HEK293 (cell line): Measurements from ENCODE around the gene ACSL4.

Source experiments
- CTCF ChIA-PET: fragments of 350-600 bp; formaldehyde crosslinking; extraction: SDS; loops from one replicate; lab custom pipeline; 2021; ENCODE audit warnings: antibody characterized with exemption; lab: Yijun Ruan, JAX
- POLR2A ChIA-PET: fragments of 300-600 bp; formaldehyde crosslinking; extraction: SDS; loops from one replicate; lab custom pipeline; 2020; ENCODE audit warnings: antibody characterized with exemption, inconsistent platforms; lab: Yijun Ruan, JAX
- H3K27ac ChIP-seq: fragments of 200-500 bp; sonication (Bioruptor generic); 2 replicates; pipeline ENCODE4 v1.5.1; 2014; ENCODE audit warnings: low read depth, low read length, control low read depth, inconsistent platforms; ENCODE audit errors: extremely low read depth
- H3K36me3 ChIP-seq, 2 experiments: fragments of 200-500 bp in 1 of 2; sonication (Bioruptor generic) in 1 of 2; 1 replicate in 1 of 2; 2 replicates in 1 of 2; pipeline ENCODE4 v1.5.1; 2014 to 2017; ENCODE audit warnings: inconsistent platforms in 2 of 2, low read length in 2 of 2; ENCODE audit not compliant: control insufficient read depth in 2 of 2, insufficient read depth in 1 of 2
- H3K4me1 ChIP-seq: fragments of 200-500 bp; sonication (Bioruptor generic); 2 replicates; pipeline ENCODE4 v1.5.1; 2014; ENCODE audit warnings: mild to moderate bottlenecking, low read length, inconsistent platforms; ENCODE audit not compliant: control insufficient read depth, insufficient read depth
- H3K4me3 ChIP-seq: 2 replicates; pipeline ENCODE4 v1.5.1; 2011; ENCODE audit warnings: low read depth, mild to moderate bottlenecking, control low read depth, low read length, moderate library complexity
- H3K9me3 ChIP-seq: fragments of 200-500 bp; sonication (Bioruptor generic); 2 replicates; pipeline ENCODE4 v1.5.1; 2014; ENCODE audit warnings: low read depth, low read length, inconsistent platforms; ENCODE audit not compliant: control insufficient read depth, insufficient read depth
- KLF16 ChIP-seq: fragments of 450-650 bp; formaldehyde crosslinking; IDR thresholded peaks from 2 replicates; pipeline ENCODE4 v1.5.1; 2017; ENCODE audit warnings: missing biosample characterization, missing genetic modification characterization
- MYNN ChIP-seq: fragments of 450-650 bp; formaldehyde crosslinking; IDR thresholded peaks from 2 replicates; pipeline ENCODE4 v1.5.1; 2016; ENCODE audit warnings: missing biosample characterization, missing genetic modification characterization, borderline replicate concordance
- MZF1 ChIP-seq: fragments of 450-650 bp; formaldehyde crosslinking; IDR thresholded peaks from 2 replicates; pipeline ENCODE4 v1.5.1; 2017; ENCODE audit warnings: missing biosample characterization, missing genetic modification characterization, borderline replicate concordance
- OSR2 ChIP-seq: fragments of 450-650 bp; formaldehyde crosslinking; IDR thresholded peaks from 2 replicates; pipeline ENCODE4 v1.5.1; 2016; ENCODE audit warnings: missing biosample characterization, missing genetic modification characterization
- SP7 ChIP-seq: fragments of 450-650 bp; formaldehyde crosslinking; IDR thresholded peaks from 2 replicates; pipeline ENCODE4 v1.5.1; 2016; ENCODE audit warnings: missing biosample characterization, missing genetic modification characterization
- ZBTB1 ChIP-seq: fragments of 450-650 bp; formaldehyde crosslinking; IDR thresholded peaks from 2 replicates; pipeline ENCODE4 v1.5.1; 2016; ENCODE audit warnings: missing biosample characterization, missing genetic modification characterization
- ZEB2 ChIP-seq: fragments of 450-650 bp; formaldehyde crosslinking; IDR thresholded peaks from 2 replicates; pipeline ENCODE4 v1.5.1; 2016; ENCODE audit warnings: missing biosample characterization, missing genetic modification characterization
- ZNF175 ChIP-seq: fragments of 450-650 bp; formaldehyde crosslinking; IDR thresholded peaks from 2 replicates; pipeline ENCODE4 v1.5.1; 2016; ENCODE audit warnings: missing biosample characterization, missing genetic modification characterization
- ZNF19 ChIP-seq: fragments of 450-650 bp; formaldehyde crosslinking; IDR thresholded peaks from 2 replicates; pipeline ENCODE4; 2016; ENCODE audit warnings: missing biosample characterization, missing genetic modification characterization, low read depth
- ZNF202 ChIP-seq: fragments of 450-650 bp; formaldehyde crosslinking; IDR thresholded peaks from 2 replicates; pipeline ENCODE4 v1.5.1; 2016; ENCODE audit warnings: missing biosample characterization, missing genetic modification characterization, borderline replicate concordance
- ZNF366 ChIP-seq: fragments of 450-650 bp; formaldehyde crosslinking; conservative IDR thresholded peaks from 2 replicates; pipeline ENCODE4 v1.5.1; 2016; ENCODE audit warnings: missing biosample characterization, missing genetic modification characterization
- ZNF530 ChIP-seq: fragments of 450-650 bp; formaldehyde crosslinking; IDR thresholded peaks from 2 replicates; pipeline ENCODE4 v1.5.1; 2016; ENCODE audit warnings: low read depth, missing biosample characterization, missing genetic modification characterization
- ZNF544 ChIP-seq: fragments of 450-650 bp; formaldehyde crosslinking; IDR thresholded peaks from 2 replicates; pipeline ENCODE4 v1.5.0; 2017; ENCODE audit warnings: missing biosample characterization, missing genetic modification characterization
- ZNF658 ChIP-seq: fragments of 450-650 bp; formaldehyde crosslinking; IDR thresholded peaks from 2 replicates; pipeline ENCODE4; 2016; ENCODE audit warnings: missing biosample characterization, missing genetic modification characterization
- ZNF664 ChIP-seq: fragments of 450-650 bp; formaldehyde crosslinking; IDR thresholded peaks from 2 replicates; pipeline ENCODE4 v1.5.1; 2016; ENCODE audit warnings: missing biosample characterization, missing genetic modification characterization
- ZNF670 ChIP-seq: fragments of 450-650 bp; formaldehyde crosslinking; IDR thresholded peaks from 2 replicates; pipeline ENCODE4 v1.5.1; 2016; ENCODE audit warnings: missing biosample characterization, missing genetic modification characterization, low read depth
- TF ChIP-seq, protein P1 (sequence below): fragments of 450-650 bp; formaldehyde crosslinking; IDR thresholded peaks from 2 replicates; pipeline ENCODE4 v1.5.1; 2017; ENCODE audit warnings: missing biosample characterization, mild to moderate bottlenecking, missing genetic modification characterization, moderate library complexity
- TF ChIP-seq, protein P2 (sequence below): fragments of 450-650 bp; formaldehyde crosslinking; IDR thresholded peaks from 2 replicates; pipeline ENCODE4 v1.5.1; 2016; ENCODE audit warnings: missing biosample characterization, missing genetic modification characterization
- TF ChIP-seq, protein P3 (sequence below): fragments of 450-650 bp; formaldehyde crosslinking; IDR thresholded peaks from 2 replicates; pipeline ENCODE4 v1.5.1; 2016; ENCODE audit warnings: missing biosample characterization, missing genetic modification characterization
- TF ChIP-seq, protein P4 (sequence below): fragments of 450-650 bp; formaldehyde crosslinking; IDR thresholded peaks from 2 replicates; pipeline ENCODE4 v1.5.1; 2016; ENCODE audit warnings: missing biosample characterization, missing genetic modification characterization, borderline replicate concordance
- TF ChIP-seq, protein P5 (sequence below): sonication (generic); formaldehyde crosslinking; IDR thresholded peaks from 2 replicates; pipeline ENCODE4 v1.8.1; 2022; ENCODE audit warnings: mild to moderate bottlenecking, moderate library complexity, missing genetic modification reagents
- TF ChIP-seq, protein P6 (sequence below): fragments of 450-650 bp; formaldehyde crosslinking; IDR thresholded peaks from 2 replicates; pipeline ENCODE4 v1.5.1; 2016; ENCODE audit warnings: missing biosample characterization, missing genetic modification characterization

The ACSL4 gene

DNA sequence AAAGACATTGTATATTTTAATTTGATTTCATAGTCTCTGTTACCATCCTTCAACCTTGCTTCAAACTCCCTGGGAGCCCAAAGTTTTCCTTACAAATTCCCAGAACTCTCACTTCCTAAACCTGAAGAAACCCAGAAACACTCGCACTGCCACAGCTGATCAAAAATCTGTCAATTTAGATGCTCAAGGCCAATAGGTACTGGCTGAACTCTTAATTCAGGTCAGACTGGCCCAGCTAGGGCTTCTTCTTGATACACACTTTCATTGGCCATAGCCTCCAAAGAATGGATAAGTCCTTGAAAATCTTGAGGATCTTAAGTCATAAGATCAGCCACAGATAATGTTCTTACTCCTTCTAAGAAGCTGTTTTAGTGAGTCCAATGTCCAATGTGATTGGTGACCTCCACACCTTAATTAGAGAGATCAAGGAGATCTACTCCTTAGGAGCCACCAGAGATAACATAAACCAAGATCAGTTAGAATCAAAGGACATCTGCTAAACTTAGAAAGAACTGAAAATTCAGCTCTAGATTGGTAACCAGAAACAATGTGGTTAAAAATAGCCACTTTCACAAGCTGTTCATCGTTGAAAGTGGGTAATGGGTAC lies 51.5 kb downstream of the ACSL4 start (continued):
- TF ChIP-seq ZNF670 (tag by site-specific recombination): no peak
- no peak for TF ChIP-seq ZNF202

DNA sequence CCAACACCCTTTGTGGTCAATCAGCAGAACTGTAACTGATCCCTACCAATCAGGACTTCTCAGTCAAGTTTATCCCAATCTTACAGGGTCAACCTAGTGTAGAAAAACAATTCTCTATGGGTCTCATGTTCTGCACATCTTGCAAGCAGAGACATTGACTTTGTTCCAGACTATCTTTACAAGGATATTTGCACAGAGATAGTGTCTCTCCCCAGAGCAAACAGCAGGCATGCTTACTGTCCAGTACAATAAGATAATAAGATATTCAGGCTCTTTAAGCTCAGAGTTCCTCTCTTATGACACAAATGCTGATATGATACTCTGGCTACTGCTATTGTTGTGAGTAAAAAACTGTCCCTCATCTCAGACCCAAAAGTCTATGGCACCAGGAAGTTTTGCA lies 53.2 kb downstream of the ACSL4 start:
- Histone ChIP-seq H3K36me3 (peaks cover 16 to 29% of the 10 kb centered on the region in 2 experiments), H3K27ac (no peak overlapping the region), H3K9me3 (no peaks in the 10 kb centered on the region), H3K4me3 (no peak overlapping the region), H3K4me1 (no peaks in the 10 kb centered on the region)
- POLR2A ChIA-PET: no interaction called here
- TF ChIP-seq, protein P1, sequence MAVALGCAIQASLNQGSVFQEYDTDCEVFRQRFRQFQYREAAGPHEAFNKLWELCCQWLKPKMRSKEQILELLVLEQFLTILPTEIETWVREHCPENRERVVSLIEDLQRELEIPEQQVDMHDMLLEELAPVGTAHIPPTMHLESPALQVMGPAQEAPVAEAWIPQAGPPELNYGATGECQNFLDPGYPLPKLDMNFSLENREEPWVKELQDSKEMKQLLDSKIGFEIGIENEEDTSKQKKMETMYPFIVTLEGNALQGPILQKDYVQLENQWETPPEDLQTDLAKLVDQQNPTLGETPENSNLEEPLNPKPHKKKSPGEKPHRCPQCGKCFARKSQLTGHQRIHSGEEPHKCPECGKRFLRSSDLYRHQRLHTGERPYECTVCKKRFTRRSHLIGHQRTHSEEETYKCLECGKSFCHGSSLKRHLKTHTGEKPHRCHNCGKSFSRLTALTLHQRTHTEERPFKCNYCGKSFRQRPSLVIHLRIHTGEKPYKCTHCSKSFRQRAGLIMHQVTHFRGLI: no peak
- TF ChIP-seq ZNF658 (tag by site-specific recombination): no peak
- TF ChIP-seq ZNF530: no peak
- TF ChIP-seq ZNF544 (tag by site-specific recombination): no peak
- TF ChIP-seq, all 188 proteins: peak for 0
- CTCF ChIA-PET: no interaction called here

DNA sequence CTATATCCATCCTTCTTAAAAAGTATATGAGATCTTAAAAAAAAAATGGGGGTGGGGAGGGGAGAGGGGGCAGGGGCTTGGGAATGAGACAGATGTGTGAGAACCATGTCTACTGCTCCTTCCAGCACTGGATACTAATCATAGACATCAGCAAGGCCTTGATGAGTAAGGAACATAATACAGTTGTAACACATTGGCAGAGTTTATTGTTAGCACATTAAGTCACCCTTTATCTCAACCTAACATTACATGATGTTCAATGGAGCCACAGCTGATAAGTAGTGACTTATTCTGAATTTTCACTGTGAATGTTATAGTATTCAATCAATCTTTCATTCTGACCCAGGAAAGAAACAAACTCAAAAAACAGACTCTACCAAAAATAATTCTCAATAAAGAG lies 60.8 kb downstream of the ACSL4 start:
- H3K36me3 ChIP-seq: peaks cover 19 to 27% of the 10 kb centered on the region in 2 experiments
- no peaks in the 10 kb centered on the region for H3K9me3 ChIP-seq
- H3K27ac ChIP-seq: no peak overlapping the region
- ChIA-PET CTCF (interaction anchor here (0.7 kb wide), 2 partner anchors 10 to 283 kb away, joined by 3 to 5 read pairs; no protein-coding TSS in a partner anchor), POLR2A (no interaction called here)
- H3K4me3 ChIP-seq: no peak overlapping the region
- H3K4me1 ChIP-seq: no peaks in the 10 kb centered on the region
- TF ChIP-seq MYNN (no peak), ZEB2 (tag by site-specific recombination) (no peak), OSR2 (tag by site-specific recombination) (no peak), ZNF175 (tag by site-specific recombination) (no peak), ZNF664 (tag by site-specific recombination) (no peak), ZNF19 (tag by site-specific recombination) (no peak), KLF16 (tag by site-specific recombination) (no peak), SP7 (no peak), ZNF530 (no peak), MZF1 (tag by site-specific recombination) (no peak), ZNF366 (no peak), ZBTB1 (tag by site-specific recombination) (no peak)
- TF ChIP-seq, protein P2, sequence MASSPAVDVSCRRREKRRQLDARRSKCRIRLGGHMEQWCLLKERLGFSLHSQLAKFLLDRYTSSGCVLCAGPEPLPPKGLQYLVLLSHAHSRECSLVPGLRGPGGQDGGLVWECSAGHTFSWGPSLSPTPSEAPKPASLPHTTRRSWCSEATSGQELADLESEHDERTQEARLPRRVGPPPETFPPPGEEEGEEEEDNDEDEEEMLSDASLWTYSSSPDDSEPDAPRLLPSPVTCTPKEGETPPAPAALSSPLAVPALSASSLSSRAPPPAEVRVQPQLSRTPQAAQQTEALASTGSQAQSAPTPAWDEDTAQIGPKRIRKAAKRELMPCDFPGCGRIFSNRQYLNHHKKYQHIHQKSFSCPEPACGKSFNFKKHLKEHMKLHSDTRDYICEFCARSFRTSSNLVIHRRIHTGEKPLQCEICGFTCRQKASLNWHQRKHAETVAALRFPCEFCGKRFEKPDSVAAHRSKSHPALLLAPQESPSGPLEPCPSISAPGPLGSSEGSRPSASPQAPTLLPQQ (tag by site-specific recombination): no peak
- TF ChIP-seq, protein P3, sequence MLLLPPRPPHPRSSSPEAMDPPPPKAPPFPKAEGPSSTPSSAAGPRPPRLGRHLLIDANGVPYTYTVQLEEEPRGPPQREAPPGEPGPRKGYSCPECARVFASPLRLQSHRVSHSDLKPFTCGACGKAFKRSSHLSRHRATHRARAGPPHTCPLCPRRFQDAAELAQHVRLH (tag by site-specific recombination): no peak
- TF ChIP-seq, protein P4, sequence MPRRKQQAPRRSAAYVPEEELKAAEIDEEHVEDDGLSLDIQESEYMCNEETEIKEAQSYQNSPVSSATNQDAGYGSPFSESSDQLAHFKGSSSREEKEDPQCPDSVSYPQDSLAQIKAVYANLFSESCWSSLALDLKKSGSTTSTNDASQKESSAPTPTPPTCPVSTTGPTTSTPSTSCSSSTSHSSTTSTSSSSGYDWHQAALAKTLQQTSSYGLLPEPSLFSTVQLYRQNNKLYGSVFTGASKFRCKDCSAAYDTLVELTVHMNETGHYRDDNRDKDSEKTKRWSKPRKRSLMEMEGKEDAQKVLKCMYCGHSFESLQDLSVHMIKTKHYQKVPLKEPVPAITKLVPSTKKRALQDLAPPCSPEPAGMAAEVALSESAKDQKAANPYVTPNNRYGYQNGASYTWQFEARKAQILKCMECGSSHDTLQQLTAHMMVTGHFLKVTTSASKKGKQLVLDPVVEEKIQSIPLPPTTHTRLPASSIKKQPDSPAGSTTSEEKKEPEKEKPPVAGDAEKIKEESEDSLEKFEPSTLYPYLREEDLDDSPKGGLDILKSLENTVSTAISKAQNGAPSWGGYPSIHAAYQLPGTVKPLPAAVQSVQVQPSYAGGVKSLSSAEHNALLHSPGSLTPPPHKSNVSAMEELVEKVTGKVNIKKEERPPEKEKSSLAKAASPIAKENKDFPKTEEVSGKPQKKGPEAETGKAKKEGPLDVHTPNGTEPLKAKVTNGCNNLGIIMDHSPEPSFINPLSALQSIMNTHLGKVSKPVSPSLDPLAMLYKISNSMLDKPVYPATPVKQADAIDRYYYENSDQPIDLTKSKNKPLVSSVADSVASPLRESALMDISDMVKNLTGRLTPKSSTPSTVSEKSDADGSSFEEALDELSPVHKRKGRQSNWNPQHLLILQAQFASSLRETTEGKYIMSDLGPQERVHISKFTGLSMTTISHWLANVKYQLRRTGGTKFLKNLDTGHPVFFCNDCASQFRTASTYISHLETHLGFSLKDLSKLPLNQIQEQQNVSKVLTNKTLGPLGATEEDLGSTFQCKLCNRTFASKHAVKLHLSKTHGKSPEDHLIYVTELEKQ (tag by site-specific recombination): no peak
- TF ChIP-seq, protein P5, sequence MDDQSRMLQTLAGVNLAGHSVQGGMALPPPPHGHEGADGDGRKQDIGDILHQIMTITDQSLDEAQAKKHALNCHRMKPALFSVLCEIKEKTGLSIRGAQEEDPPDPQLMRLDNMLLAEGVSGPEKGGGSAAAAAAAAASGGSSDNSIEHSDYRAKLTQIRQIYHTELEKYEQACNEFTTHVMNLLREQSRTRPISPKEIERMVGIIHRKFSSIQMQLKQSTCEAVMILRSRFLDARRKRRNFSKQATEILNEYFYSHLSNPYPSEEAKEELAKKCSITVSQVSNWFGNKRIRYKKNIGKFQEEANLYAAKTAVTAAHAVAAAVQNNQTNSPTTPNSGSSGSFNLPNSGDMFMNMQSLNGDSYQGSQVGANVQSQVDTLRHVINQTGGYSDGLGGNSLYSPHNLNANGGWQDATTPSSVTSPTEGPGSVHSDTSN (CRISPR knock-in tag): no peak
- TF ChIP-seq, protein P6, sequence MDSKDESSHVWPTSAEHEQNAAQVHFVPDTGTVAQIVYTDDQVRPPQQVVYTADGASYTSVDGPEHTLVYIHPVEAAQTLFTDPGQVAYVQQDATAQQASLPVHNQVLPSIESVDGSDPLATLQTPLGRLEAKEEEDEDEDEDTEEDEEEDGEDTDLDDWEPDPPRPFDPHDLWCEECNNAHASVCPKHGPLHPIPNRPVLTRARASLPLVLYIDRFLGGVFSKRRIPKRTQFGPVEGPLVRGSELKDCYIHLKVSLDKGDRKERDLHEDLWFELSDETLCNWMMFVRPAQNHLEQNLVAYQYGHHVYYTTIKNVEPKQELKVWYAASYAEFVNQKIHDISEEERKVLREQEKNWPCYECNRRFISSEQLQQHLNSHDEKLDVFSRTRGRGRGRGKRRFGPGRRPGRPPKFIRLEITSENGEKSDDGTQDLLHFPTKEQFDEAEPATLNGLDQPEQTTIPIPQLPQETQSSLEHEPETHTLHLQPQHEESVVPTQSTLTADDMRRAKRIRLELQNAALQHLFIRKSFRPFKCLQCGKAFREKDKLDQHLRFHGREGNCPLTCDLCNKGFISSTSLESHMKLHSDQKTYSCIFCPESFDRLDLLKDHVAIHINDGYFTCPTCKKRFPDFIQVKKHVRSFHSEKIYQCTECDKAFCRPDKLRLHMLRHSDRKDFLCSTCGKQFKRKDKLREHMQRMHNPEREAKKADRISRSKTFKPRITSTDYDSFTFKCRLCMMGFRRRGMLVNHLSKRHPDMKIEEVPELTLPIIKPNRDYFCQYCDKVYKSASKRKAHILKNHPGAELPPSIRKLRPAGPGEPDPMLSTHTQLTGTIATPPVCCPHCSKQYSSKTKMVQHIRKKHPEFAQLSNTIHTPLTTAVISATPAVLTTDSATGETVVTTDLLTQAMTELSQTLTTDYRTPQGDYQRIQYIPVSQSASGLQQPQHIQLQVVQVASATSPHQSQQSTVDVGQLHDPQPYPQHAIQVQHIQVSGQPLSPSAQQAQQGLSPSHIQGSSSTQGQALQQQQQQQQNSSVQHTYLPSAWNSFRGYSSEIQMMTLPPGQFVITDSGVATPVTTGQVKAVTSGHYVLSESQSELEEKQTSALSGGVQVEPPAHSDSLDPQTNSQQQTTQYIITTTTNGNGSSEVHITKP (tag by site-specific recombination): no peak
